IPS-NIHi11 (cell line): ENCODE results near the gene KRTAP10-9.

ENCODE experiments used
- DNase-seq: peaks from one replicate; pipeline ENCODE4 v3.0.0; 2012; ENCODE audit warnings: mixed read lengths, low spot score

The KRTAP10-9 gene

DNA sequence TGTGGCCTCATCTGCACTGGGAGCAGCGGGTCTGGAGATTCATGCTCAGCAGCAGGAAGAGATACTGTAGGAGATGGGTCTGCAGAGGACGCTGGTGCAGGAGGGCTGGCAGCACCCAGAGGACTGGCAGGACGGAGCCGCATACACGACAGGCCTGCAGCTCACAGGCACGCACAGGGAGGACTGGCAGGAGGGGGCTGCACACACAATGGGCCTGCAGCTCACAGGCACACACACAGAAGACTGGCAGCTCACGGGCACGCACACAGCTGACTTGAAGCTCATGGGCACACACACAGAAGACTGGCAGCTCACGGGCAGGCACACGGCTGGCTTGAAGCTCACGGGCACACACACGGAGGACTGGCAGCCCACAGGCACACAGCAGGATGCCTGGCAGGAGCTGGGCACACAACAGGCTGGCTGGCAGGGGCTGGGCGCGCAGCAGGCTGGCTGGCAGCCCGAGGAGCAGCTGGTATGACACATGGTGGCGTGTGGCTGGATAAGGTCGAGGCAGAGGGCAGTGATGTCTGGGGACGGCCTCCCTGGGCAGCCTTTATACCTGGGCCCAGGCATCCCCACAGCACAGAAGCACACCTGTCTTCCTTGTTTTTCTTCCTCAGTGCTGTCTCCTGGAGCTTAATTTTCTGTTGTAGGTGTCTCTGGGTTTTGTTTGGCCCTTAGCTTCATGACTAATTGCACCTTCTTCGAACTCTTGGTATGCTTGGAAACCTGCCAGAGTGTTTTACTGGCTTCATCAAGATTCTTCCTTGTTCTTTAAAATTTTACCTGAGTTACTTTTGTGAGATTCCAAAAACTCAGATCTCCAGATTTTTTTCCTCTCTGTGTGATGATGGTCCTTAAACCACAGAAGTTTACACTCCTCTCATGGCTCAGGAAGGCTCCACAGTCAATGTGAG is 39.8 kb downstream of the KRTAP10-9 start, which contains the start of gene KRTAP12-2:
Gene KRTAP12-2, minus strand, starts transcription at position 527 of the 920 bp plus-strand sequence. Its CDS starts 41 bp downstream, at position 486.
- no peak for DNase-seq

DNA sequence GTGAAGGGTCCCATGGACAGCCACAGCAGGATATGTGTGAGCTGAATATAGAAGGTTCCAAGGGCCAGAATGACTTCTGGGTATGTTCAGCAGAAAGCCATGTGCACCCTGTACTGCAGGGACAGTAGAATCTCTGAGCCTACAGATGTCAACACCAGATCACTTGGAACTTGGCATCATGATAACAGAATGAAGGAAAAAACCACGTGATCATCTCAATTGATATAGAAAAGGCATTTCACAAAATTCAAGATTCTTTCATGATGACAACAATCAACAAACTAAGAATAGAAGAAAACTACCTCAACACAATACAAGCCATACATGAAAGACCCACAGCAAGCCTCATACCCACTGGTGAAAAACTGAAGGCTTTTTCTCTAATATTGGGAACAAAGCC is 40.7 kb downstream of the KRTAP10-9 start:
- DNase-seq = no peak

DNA sequence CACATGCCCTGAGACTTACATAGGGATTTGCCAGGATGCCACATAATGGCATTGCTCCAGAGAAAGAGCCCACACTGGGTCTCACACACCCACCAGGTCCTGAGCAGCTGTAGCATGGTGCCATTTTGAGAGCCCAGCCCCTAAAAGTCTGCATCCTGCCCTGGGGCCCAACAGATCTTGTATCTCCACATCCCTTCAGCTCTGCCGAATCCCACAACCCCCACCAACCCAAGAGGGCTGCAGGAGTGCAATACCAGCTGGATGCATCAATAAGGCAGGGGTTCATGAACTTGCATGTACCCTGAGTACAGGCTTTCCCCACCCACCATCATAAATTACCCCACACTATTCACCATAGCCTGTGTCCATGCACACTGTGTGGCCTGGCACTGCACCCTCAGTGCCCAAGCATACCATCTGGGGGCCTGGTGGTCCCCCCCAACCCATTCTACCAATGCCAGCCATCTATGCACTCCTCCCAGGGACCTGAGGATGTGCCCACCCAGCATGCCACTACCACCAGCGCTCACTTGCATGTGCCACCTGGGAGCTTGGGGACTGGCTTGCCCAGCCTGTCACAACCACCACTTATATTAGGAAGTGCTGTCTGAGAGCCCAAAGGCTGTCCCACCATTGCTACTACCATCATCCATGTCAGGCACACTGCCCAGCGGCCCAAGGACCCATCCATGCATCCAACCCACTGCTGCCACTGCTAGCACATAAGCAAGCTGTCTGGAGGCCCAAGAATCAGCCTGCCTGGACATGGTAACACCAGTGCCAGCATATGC is 43.9 kb downstream of the KRTAP10-9 start:
- no peak for DNase-seq

GRCh38 chr21:44671911-44672310 is 45.0 kb downstream of the KRTAP10-9 start:
- no peak for DNase-seq

GRCh38 chr21:44677881-44678280 is 51.0 kb downstream of the KRTAP10-9 start:
- DNase-seq = no peak
